Smooth muscle cell (in vitro differentiated cells): ENCODE results near the gene PAIP2. TPM values are rescaled to one million over a fixed set of nuclear protein-coding genes. Genes with fewer than 3 reads are reported as not detected.
A peak's percentile ranks its signal among the peaks of the same experiment; 100 is the strongest.

ENCODE experiments used
- DNase-seq: peaks from one replicate; lab custom pipeline; 2025; ENCODE audit not compliant: unreplicated experiment; lab: John Stamatoyannopoulos, UW
- H2AFZ ChIP-seq: fragments of 200-600 bp; sonication (generic); 2 replicates; pipeline ENCODE4 v1.6.0; 2016; ENCODE audit warnings: antibody characterized with exemption, low read depth, mild to moderate bottlenecking
- H3F3A ChIP-seq: fragments of 200-600 bp; sonication (generic); 2 replicates; pipeline ENCODE4 v1.6.0; 2017; ENCODE audit warnings: antibody characterized with exemption, low read depth
- H3K27ac ChIP-seq: fragments of 200-600 bp; sonication (generic); 2 replicates; pipeline ENCODE4 v1.5.1; 2016; ENCODE audit warnings: low read depth, mild to moderate bottlenecking
- H3K27me3 ChIP-seq: fragments of 200-600 bp; sonication (generic); 2 replicates; pipeline ENCODE4 v1.6.1; 2016; ENCODE audit warnings: low read depth, mild to moderate bottlenecking
- H3K36me3 ChIP-seq: fragments of 200-600 bp; sonication (generic); 2 replicates; pipeline ENCODE4 v1.5.1; 2016; ENCODE audit warnings: low read depth
- H3K4me1 ChIP-seq: fragments of 200-600 bp; sonication (generic); 2 replicates; pipeline ENCODE4 v1.5.1; 2016; ENCODE audit warnings: low read depth
- H3K4me2 ChIP-seq: fragments of 200-600 bp; sonication (generic); 2 replicates; pipeline ENCODE4 v1.6.0; 2016; ENCODE audit warnings: mild to moderate bottlenecking
- H3K4me3 ChIP-seq: fragments of 200-600 bp; sonication (generic); 2 replicates; pipeline ENCODE4 v1.5.1; 2016; ENCODE audit warnings: mild to moderate bottlenecking
- H3K79me2 ChIP-seq: fragments of 200-600 bp; sonication (generic); 2 replicates; pipeline ENCODE4 v1.6.0; 2016; ENCODE audit warnings: low read depth, mild to moderate bottlenecking
- H3K9ac ChIP-seq: fragments of 200-600 bp; sonication (generic); 2 replicates; pipeline ENCODE4 v1.6.0; 2016; ENCODE audit warnings: low read depth
- H3K9me3 ChIP-seq: fragments of 200-600 bp; sonication (generic); replicated peaks from 2 replicates; pipeline ENCODE4 v1.5.1; 2016; ENCODE audit warnings: low read depth
- H4K20me1 ChIP-seq: fragments of 200-600 bp; sonication (generic); 2 replicates; pipeline ENCODE4 v1.6.0; 2016; ENCODE audit warnings: low read depth
- CTCF ChIP-seq: fragments of 200-600 bp; sonication (generic); IDR thresholded peaks from 2 replicates; pipeline ENCODE4 v1.5.1; 2017; ENCODE audit warnings: borderline replicate concordance, mild to moderate bottlenecking, antibody characterized with exemption; ENCODE audit not compliant: insufficient read depth, poor library complexity, severe bottlenecking
- WGBS: methylation state at CpG from one replicate; pipeline ENCODE4 v1.1.7; 2016; ENCODE audit warnings: low lambda C conversion rate; 5-methylcytosine and 5-hydroxymethylcytosine counted together
- polyA plus RNA-seq: library from polyadenylated mRNA; unstranded; fragments of >200 nt; fragmentation: Nextera tagmentation; extraction: Ambion mirVana; gene quantifications from 2 replicates; pipeline ENCODE4 v1.2.1, GENCODE V29; 2016
- total RNA-seq: library from RNA; depleted of rRNA; stranded (reverse); fragments of >200 nt; gene quantifications from 2 replicates; pipeline ENCODE4 v1.2.3, GENCODE V29; 2014

PAIP2 gene
- total and polyA plus RNA-seq, 2 experiments from 2014 or later = 98.1 to 123 TPM

GRCh38 chr5:139296862-139297326, 44.8 kb upstream of the PAIP2 start:
- 66% methylated on average over 12 of the region's 12 CpGs for WGBS
- no peaks in the 10 kb centered on the region for H3K27me3 ChIP-seq
- H3K9me3 ChIP-seq = no peaks in the 10 kb centered on the region
- TF ChIP-seq CTCF = no peak
- H3K4me3 ChIP-seq = peak overlapping the region; percentile 86
- no peaks in the 10 kb centered on the region for H3K36me3 ChIP-seq
- peak overlapping the region; percentile 99 for H3K27ac ChIP-seq
- no peak overlapping the region for H2AFZ ChIP-seq
- DNase-seq = no peak
- no peak overlapping the region for H3K9ac ChIP-seq
- H4K20me1 ChIP-seq = peaks cover 75% of the 10 kb centered on the region
- H3K4me2 ChIP-seq = peak overlapping the region; percentile 96
- H3F3A ChIP-seq = peaks cover 13% of the 10 kb centered on the region
- peaks cover 79% of the 10 kb centered on the region for H3K79me2 ChIP-seq
- H3K4me1 ChIP-seq = peaks cover 25% of the 10 kb centered on the region

- 80% methylated on average over 2 of the region's 2 CpGs for WGBS
- H3K4me1 ChIP-seq = peaks cover 27% of the 10 kb centered on the region
Measured at GRCh38 chr5:139297439-139298133, 44.1 kb upstream of the PAIP2 start.

GRCh38 chr5:139298242-139298641, 43.4 kb upstream of the PAIP2 start:
- 82% methylated on average over 11 of the region's 11 CpGs for whole genome bisulfite sequencing
- Histone ChIP-seq H3K9me3 (no peaks in the 10 kb centered on the region), H3K4me3 (no peak overlapping the region), H3K79me2 (peaks cover 93% of the 10 kb centered on the region), H3K9ac (no peak overlapping the region), H3F3A (peaks cover 13% of the 10 kb centered on the region), H4K20me1 (peaks cover 89% of the 10 kb centered on the region), H2AFZ (no peak overlapping the region), H3K4me2 (no peak overlapping the region), H3K27ac (no peak overlapping the region), H3K4me1 (peaks cover 30% of the 10 kb centered on the region), H3K27me3 (no peaks in the 10 kb centered on the region), H3K36me3 (no peaks in the 10 kb centered on the region)
- DNase-seq = no peak
- TF ChIP-seq CTCF = no peak

More at GRCh38 chr5:139297439-139298133, 44.1 kb upstream of the PAIP2 start:
- Histone ChIP-seq H3F3A (peaks cover 13% of the 10 kb centered on the region), H3K27ac (no peak overlapping the region), H3K36me3 (no peaks in the 10 kb centered on the region), H3K27me3 (no peaks in the 10 kb centered on the region), H3K4me2 (peak overlapping the region; percentile 96), H3K9ac (no peak overlapping the region), H4K20me1 (peaks cover 82% of the 10 kb centered on the region), H3K4me3 (no peak overlapping the region), H2AFZ (no peak overlapping the region), H3K9me3 (no peaks in the 10 kb centered on the region), H3K79me2 (peaks cover 86% of the 10 kb centered on the region)
- no peak for TF ChIP-seq CTCF
- DNase-seq = no peak

- TF ChIP-seq CTCF = no peak
- Histone ChIP-seq H4K20me1 (peaks cover 100% of the 10 kb centered on the region), H3K36me3 (no peaks in the 10 kb centered on the region), H3K4me2 (no peak overlapping the region), H3K27ac (no peak overlapping the region), H3K4me3 (no peak overlapping the region), H2AFZ (no peak overlapping the region), H3K79me2 (peaks cover 100% of the 10 kb centered on the region), H3K27me3 (no peaks in the 10 kb centered on the region), H3K9ac (no peak overlapping the region), H3K4me1 (peaks cover 39% of the 10 kb centered on the region), H3K9me3 (no peaks in the 10 kb centered on the region), H3F3A (peaks cover 9% of the 10 kb centered on the region)
- 83% methylated on average over 4 of the region's 4 CpGs for WGBS
- DNase-seq = no peak
Measured at GRCh38 chr5:139299486-139299885, 42.2 kb upstream of the PAIP2 start.
